Measurements from ENCODE around the gene MOCS1.
"Not testable (repeated sequence)": the region's sequence is repeated elsewhere in the genome, so short reads cannot be mapped to it uniquely, and the experiment has no call there.

Gene MOCS1

DNA sequence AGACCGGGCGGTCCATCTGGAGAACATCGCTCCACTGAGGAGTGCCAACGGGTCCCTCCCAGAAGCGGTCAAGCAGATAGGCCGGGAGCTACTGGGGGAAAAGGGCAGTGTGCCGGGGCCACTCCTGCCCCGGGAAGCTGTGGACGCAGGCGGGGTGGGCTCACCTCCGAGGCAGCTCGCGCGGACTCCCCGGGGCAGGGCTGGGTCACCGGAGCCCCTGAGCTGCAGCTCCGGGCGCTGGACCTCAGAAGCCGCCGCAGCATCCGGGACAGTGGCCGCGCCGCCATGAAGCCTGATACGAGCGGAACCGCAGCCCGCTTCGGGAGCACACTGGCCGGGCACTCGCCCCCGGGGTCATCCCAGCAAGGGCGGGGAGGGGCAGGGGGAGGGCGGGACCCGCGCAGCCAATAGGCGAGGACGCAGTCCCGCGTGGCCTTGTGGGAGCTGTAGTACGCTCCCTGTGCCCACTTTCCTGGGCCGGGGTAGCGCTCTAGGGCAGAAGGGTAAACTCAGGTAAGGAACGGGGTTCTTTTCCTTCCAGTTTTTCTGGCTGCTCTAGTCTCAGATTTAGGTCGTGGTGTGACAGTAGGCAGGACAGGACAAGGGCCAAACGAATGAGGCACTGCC, at the start of gene MOCS1:
TSS of gene MOCS1 (minus strand) at position 332 of the 627 bp plus-strand sequence. CDS start at position 287, 45 bp downstream.
- H3K27ac Mint-ChIP-seq, result peak within 1 kb of the TSS; percentile 93 to 94
- H3K4me1 Mint-ChIP-seq, result peaks cover 21% of the 10 kb centered on the region
- peaks cover 6% of the 10 kb centered on the region for H3K27me3 Mint-ChIP-seq
- H3K4me3 Mint-ChIP-seq, result peak within 1 kb of the TSS; percentile 80
- peak; percentile 33 to 52 for DNase-seq
- no peaks in the 10 kb centered on the region for H3K9me3 Mint-ChIP-seq
- ATAC-seq, result peak; percentile 88

- H3K4me1 Mint-ChIP-seq, result no peaks in the 10 kb centered on the region
- H3K9me3 Mint-ChIP-seq, result no peaks in the 10 kb centered on the region
- H3K27ac Mint-ChIP-seq, result peak overlapping the region in 1 of 2 donors; percentile 9
- H3K4me3 Mint-ChIP-seq, result no peak overlapping the region
- H3K27me3 Mint-ChIP-seq, result peaks cover 33% of the 10 kb centered on the region
- DNase-seq (no peak), ATAC-seq (no peak)
These were observed 49.8 kb upstream of the MOCS1 start for GRCh38 chr6:39984051-39984450.

DNA sequence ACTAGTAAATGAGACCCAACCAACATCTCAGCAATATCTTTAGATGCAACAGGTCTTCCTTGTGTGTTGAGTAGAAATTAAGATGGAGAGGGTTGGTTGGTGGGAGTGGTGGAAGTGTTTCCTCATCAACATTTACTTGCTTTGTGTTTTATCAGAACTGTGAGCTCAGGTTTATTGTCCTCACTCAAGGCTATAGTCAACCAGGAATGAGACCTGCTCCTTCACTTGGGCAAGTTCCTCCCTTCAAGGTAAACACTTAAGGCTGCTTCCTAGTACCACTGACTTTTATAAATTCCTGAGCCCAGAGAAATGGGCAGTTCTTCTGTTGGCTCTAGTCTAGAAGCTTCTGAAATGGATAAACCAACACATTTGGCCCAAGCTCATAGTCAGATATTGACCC, 48.9 kb upstream of the MOCS1 start:
- no peaks in the 10 kb centered on the region for H3K4me1 Mint-ChIP-seq

GRCh38 chr6:39982720-39983119, 48.5 kb upstream of the MOCS1 start:
- Mint-ChIP-seq H3K27me3 (peaks cover 42% of the 10 kb centered on the region), H3K27ac (no peak overlapping the region)
- no peak for ATAC-seq

More for the DNA sequence above, 48.9 kb upstream of the MOCS1 start:
- no peaks in the 10 kb centered on the region for H3K9me3 Mint-ChIP-seq
- no peak overlapping the region for H3K4me3 Mint-ChIP-seq
- H3K27me3 Mint-ChIP-seq, result peaks cover 40% of the 10 kb centered on the region
- ATAC-seq (no peak), DNase-seq (no peak)
- H3K27ac Mint-ChIP-seq, result no peak overlapping the region

GRCh38 chr6:39980839-39981580, 46.7 kb upstream of the MOCS1 start:
- Mint-ChIP-seq H3K9me3 (no peaks in the 10 kb centered on the region), H3K27ac (peak overlapping the region in 1 of 2 donors; percentile 4), H3K4me1 (no peaks in the 10 kb centered on the region), H3K4me3 (no peak overlapping the region), H3K27me3 (peaks cover 42% of the 10 kb centered on the region)
- no peak for ATAC-seq
- DNase-seq, result no peak

More at GRCh38 chr6:39982720-39983119, 48.5 kb upstream of the MOCS1 start:
- Mint-ChIP-seq H3K9me3 (no peaks in the 10 kb centered on the region), H3K4me1 (no peaks in the 10 kb centered on the region), H3K4me3 (no peak overlapping the region)
- DNase-seq, result no peak

DNA sequence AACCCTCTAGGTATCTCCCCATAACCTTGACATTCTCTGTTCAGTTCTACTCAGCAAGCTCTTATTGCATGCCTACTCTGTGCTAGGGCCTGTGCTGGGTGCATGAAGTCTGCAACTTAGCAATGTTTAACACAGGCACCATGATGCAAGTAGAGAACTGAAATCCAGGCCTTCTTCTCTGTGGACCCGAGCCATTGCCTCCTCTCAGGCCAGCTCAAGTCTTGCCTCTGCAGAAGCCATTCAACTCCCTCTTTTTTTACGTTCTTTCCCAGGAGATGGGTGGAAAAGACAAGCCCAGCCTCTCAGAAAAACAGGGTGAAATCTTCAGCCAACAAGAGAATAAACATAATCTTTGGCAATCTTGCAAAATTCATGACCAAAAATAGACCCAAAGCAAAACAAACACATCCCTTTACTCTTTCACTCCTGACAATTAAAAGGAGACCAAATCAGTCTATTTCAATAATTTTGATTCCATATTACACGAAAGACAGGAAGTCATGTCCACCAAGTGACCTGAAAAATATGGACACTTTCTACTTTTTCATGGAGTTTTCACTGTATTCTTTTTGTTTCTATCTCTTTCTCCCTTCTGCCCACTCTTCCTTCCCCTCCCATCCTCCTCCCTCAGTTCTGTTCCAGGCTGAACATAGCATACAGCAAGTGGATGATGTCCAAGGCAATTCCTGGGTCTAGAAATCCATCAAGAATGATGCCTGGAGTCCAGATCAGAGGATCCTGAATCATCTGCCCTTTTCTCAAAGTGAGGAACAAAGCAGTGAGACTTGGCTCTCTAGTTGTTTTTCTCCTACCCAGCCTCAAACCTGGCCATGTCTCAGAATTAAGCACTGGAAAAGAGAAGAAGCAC, 45.4 kb upstream of the MOCS1 start:
- peaks cover 55% of the 10 kb centered on the region for H3K27me3 Mint-ChIP-seq
- DNase-seq (no peak), ATAC-seq (no peak)
- H3K4me3 Mint-ChIP-seq, result no peak overlapping the region
- H3K27ac Mint-ChIP-seq, result no peak overlapping the region
- no peaks in the 10 kb centered on the region for H3K9me3 Mint-ChIP-seq
- no peaks in the 10 kb centered on the region for H3K4me1 Mint-ChIP-seq

DNA sequence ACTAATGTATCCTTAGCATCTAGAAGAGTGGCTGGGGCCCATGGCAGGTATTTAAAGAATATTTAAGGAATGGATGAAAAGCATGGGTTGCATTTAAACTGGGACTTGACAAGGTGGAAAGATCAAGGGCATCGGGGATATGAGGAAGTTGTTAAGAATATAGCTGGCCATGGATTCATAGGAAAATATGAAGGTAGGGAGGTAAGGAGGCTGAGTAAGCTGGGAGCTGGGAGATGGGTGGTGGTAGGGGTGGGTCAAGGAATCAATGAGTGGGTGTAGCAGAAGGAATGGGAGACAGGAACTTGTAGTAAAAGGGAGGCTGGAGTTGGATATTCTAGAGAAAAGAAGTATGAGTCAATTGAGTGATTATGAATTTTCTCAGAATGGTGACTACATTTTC, 44.0 kb upstream of the MOCS1 start:
- H3K4me1 Mint-ChIP-seq, result no peaks in the 10 kb centered on the region
- H3K27ac Mint-ChIP-seq, result no peak overlapping the region
- H3K27me3 Mint-ChIP-seq, result peaks cover 55% of the 10 kb centered on the region
- ATAC-seq (no peak), DNase-seq (no peak)
- no peak overlapping the region for H3K4me3 Mint-ChIP-seq
- no peaks in the 10 kb centered on the region for H3K9me3 Mint-ChIP-seq

DNA sequence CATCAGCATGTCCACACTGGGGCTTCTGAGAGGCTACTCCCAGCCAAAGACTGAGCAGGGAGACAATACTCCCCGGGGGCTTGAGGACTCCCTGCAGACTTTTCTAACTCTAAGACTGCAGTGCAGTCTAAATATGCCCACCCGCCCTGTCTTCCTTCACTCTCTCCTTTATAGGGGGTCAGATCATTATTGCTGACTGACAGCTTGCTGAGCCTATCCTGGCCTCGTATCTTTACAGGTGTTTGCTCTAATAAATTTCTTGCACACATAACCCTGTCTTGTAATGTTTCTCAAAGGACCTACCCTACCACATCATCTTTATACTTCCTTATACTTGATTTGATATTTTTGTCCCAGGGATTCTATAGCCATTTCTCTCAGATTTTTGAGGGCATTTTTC, 39.4 kb upstream of the MOCS1 start:
- no peak for ATAC-seq
- DNase-seq, result no peak
- no peak overlapping the region for H3K4me3 Mint-ChIP-seq
- H3K27me3 Mint-ChIP-seq, result peaks cover 29% of the 10 kb centered on the region
- H3K4me1 Mint-ChIP-seq, result no peaks in the 10 kb centered on the region
- peak overlapping the region in 1 of 2 donors; percentile 75 for H3K27ac Mint-ChIP-seq
- H3K9me3 Mint-ChIP-seq, result no peaks in the 10 kb centered on the region

DNA sequence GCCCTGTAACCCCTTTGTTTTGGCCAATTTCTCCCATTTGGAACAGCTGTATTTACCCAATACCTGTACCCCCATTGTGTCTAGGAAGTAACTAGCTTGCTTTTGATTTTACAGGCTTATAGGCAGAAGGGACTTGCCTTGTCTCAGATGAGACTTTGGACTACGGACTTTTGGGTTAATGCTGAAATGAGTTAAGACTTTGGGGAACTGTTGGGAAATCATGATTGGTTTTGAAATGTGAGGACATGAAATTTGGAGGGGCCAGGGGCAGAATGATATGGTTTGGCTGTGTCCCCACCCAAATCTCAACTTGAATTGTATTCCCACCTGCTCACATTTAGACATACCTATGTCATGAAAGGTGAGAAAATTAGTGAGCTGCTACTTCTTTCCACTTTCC, 38.5 kb upstream of the MOCS1 start:
- H3K27me3 Mint-ChIP-seq, result peaks cover 22% of the 10 kb centered on the region
- DNase-seq, ATAC-seq, H3K9me3 Mint-ChIP-seq, H3K27ac Mint-ChIP-seq, H3K4me3 Mint-ChIP-seq, H3K4me1 Mint-ChIP-seq: not testable (repeated sequence)

- not testable (repeated sequence) for H3K4me1 Mint-ChIP-seq, ATAC-seq, H3K27ac Mint-ChIP-seq, H3K9me3 Mint-ChIP-seq, H3K4me3 Mint-ChIP-seq, DNase-seq
- peaks cover 22% of the 10 kb centered on the region for H3K27me3 Mint-ChIP-seq
These were observed 36.9 kb upstream of the MOCS1 start for GRCh38 chr6:39971131-39971530.

GRCh38 chr6:39965751-39966150, 31.5 kb upstream of the MOCS1 start:
- H3K27ac Mint-ChIP-seq, result no peak overlapping the region
- DNase-seq, result no peak
- no peak for ATAC-seq
- no peak overlapping the region for H3K4me3 Mint-ChIP-seq
- H3K27me3 Mint-ChIP-seq, result peaks cover 30% of the 10 kb centered on the region
- no peaks in the 10 kb centered on the region for H3K9me3 Mint-ChIP-seq
- no peaks in the 10 kb centered on the region for H3K4me1 Mint-ChIP-seq

DNA sequence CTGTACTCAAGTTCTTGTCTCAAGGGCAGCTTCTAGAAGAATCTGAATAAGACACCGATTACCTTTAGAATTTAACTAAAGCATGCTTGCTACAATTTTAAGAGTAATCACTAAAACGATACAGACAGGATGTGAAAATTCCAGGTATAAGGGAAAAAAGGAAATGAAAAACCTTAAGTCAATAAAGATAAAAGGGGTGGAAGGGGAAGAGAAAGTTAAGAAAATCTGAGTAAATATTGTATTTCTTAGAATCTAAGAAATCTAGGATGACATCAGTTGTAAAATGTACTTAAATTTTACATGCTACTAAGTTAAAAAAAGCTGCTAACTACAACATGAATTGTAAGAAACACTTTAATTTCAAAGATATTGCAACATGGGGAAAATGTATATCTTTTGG, 30.3 kb upstream of the MOCS1 start:
- no peaks in the 10 kb centered on the region for H3K4me1 Mint-ChIP-seq
- no peaks in the 10 kb centered on the region for H3K9me3 Mint-ChIP-seq
- DNase-seq (no peak), ATAC-seq (no peak)
- H3K4me3 Mint-ChIP-seq, result no peak overlapping the region
- H3K27me3 Mint-ChIP-seq, result peaks cover 30% of the 10 kb centered on the region
- no peak overlapping the region for H3K27ac Mint-ChIP-seq

DNA sequence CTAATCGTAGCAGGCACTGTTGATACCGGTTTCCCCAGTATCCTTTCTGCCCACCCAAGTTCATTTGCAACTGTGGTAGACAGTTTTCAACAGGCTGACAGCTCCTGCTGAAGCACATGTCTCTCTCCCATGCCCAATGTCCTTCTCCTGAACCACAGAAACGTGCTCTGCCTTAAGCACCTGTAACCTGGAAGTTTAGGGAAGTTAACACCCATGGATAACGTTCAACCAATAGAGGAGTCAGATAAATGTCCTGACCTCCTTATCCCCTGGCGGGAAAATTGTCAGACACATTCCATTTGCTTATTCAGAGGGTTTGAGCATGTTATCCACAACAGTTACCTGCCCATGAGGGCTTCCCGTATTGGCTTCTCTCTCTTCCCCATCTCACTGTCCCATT, 29.8 kb upstream of the MOCS1 start:
- H3K27ac Mint-ChIP-seq, result no peak overlapping the region
- H3K9me3 Mint-ChIP-seq, result no peaks in the 10 kb centered on the region
- DNase-seq (no peak), ATAC-seq (no peak)
- no peak overlapping the region for H3K4me3 Mint-ChIP-seq
- no peaks in the 10 kb centered on the region for H3K4me1 Mint-ChIP-seq
- H3K27me3 Mint-ChIP-seq, result peaks cover 30% of the 10 kb centered on the region

- Mint-ChIP-seq H3K4me3 (no peak overlapping the region), H3K27me3 (peaks cover 30% of the 10 kb centered on the region), H3K27ac (no peak overlapping the region), H3K9me3 (no peaks in the 10 kb centered on the region), H3K4me1 (no peaks in the 10 kb centered on the region)
- DNase-seq, result no peak
- ATAC-seq, result no peak
These were observed 28.6 kb upstream of the MOCS1 start for GRCh38 chr6:39962831-39963230.

DNA sequence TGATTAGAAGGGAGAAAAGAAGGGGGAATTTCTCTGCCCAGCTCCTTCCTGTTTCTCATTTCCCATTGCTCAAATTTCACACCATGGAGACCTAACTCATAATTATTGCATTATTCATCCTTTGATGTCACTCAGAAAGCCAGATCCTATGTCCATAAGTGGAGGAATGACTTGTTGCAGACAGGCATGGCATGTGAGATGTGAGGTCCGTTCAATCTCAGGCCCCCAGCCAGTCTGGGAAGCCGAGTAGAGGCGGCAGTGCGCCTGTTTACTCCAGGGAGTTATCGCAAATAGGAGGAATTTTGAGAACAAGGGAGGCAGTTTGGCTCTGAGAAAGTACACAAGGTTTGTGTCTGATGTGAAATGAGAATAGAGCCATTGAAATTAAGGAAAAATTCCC, 26.9 kb upstream of the MOCS1 start:
- Mint-ChIP-seq H3K27me3 (peaks cover 30% of the 10 kb centered on the region), H3K4me1 (no peaks in the 10 kb centered on the region), H3K9me3 (no peaks in the 10 kb centered on the region), H3K27ac (no peak overlapping the region), H3K4me3 (no peak overlapping the region)
- DNase-seq, result no peak
- ATAC-seq, result no peak

- Mint-ChIP-seq H3K27ac (no peak overlapping the region), H3K27me3 (peaks cover 26% of the 10 kb centered on the region), H3K4me1 (no peaks in the 10 kb centered on the region), H3K9me3 (peaks cover 0 to 7% of the 10 kb centered on the region in 2 donors), H3K4me3 (no peak overlapping the region)
- no peak for DNase-seq
- ATAC-seq, result no peak
These were observed 24.7 kb upstream of the MOCS1 start for GRCh38 chr6:39958947-39959346.
